Transverse colon (tissue), 4 donors: ENCODE data around the gene ISM2.

Experiments
- CTCF ChIP-seq, 5 experiments: fragments of 200-600 bp in 3 of 5; fragments of 450-650 bp in 2 of 5; sonication (generic) in 3 of 5; IDR thresholded peaks; 1 replicate in 2 of 5; 2 replicates in 3 of 5; pipeline ENCODE4 v1.5.1; 2016 to 2017; ENCODE audit warnings: antibody characterized with exemption in 5 of 5, inconsistent platforms in 3 of 5, mild to moderate bottlenecking in 2 of 5, moderate library complexity in 1 of 5
- EP300 ChIP-seq: sonication (generic); formaldehyde crosslinking; IDR thresholded peaks from one replicate; pipeline ENCODE4 v1.6.1; 2017; ENCODE audit warnings: antibody characterized with exemption, low read depth
- POLR2A ChIP-seq: fragments of 450-650 bp; IDR thresholded peaks from one replicate; pipeline ENCODE4 v1.6.1; 2016; ENCODE audit warnings: antibody characterized with exemption, mild to moderate bottlenecking, moderate library complexity
- POLR2AphosphoS5 ChIP-seq, 3 donors: sonication (generic); formaldehyde crosslinking; IDR thresholded peaks; one replicate each; pipeline ENCODE4 v1.6.1; 2016; ENCODE audit warnings: antibody characterized with exemption in 3 of 3

DNA sequence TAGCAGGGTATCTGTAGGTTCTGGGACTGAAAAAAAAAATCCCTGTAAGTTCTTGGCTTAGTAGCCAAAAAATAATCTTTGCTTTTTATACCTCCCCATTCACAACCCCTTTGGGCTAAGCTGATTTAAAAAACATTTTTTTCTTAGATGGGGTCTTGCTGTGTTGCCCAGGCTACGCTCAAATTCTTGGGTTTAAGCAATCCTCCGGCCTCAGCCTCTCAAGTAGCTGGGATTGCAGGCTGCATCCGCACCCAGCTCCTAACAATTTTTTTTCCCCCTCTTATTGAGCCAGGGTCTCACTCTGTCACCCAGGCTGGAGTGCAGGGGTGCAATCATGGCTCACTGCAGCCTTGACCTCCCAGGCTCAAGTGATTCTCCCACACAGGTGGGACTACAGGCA is 9.1 kb upstream of the ISM2 start:
- no peak for TF ChIP-seq CTCF (IDR thresholded peaks at IDR 0.05)
- TF ChIP-seq EP300, result no peak
- no peak for TF ChIP-seq POLR2A
- TF ChIP-seq POLR2AphosphoS5 (IDR thresholded peaks at IDR 0.05), result no peak
